Measurements from ENCODE around the gene DOK6. TPM values are rescaled to one million over a fixed set of nuclear protein-coding genes. Genes with fewer than 3 reads are reported as not detected.

The DOK6 gene
- total RNA-seq, 1 donor from 2014 or later: 0.43 TPM

DNA sequence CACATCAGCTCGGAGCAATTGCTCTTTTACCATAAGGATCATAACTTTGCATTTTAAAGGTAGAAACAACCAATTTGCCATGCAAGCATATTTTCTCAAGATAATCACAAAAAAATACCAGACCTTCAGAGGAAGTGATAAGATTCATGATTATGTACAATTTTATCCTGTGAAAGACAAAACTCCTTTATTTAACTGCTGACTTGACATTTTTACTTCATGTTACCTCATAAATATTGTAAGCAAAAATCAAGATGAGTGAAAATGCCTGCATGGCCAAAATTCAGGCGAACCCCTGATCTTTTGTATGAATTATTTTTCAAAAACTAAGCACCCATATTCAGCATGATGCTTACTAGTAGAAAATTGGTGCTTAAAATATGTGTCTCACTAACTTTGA is 300.6 kb downstream of the DOK6 start:
- TF ChIP-seq EZH2 (IDR thresholded peaks at IDR 0.05) (no peak), EZH2phosphoT487 (IDR thresholded peaks at IDR 0.05) (no peak)
- TF ChIP-seq, protein P1, sequence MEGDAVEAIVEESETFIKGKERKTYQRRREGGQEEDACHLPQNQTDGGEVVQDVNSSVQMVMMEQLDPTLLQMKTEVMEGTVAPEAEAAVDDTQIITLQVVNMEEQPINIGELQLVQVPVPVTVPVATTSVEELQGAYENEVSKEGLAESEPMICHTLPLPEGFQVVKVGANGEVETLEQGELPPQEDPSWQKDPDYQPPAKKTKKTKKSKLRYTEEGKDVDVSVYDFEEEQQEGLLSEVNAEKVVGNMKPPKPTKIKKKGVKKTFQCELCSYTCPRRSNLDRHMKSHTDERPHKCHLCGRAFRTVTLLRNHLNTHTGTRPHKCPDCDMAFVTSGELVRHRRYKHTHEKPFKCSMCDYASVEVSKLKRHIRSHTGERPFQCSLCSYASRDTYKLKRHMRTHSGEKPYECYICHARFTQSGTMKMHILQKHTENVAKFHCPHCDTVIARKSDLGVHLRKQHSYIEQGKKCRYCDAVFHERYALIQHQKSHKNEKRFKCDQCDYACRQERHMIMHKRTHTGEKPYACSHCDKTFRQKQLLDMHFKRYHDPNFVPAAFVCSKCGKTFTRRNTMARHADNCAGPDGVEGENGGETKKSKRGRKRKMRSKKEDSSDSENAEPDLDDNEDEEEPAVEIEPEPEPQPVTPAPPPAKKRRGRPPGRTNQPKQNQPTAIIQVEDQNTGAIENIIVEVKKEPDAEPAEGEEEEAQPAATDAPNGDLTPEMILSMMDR (IDR thresholded peaks at IDR 0.05): no peak
- Histone ChIP-seq H3F3A (ENCODE audit: low read depth) (no peaks in the 10 kb centered on the region), H3K79me2 (ENCODE audit: low read depth) (no peaks in the 10 kb centered on the region), H3K27me3 (no peaks in the 10 kb centered on the region), H3K4me2 (no peak overlapping the region), H3K27ac (no peak overlapping the region), H3K9ac (no peak overlapping the region), H3K4me3 (no peak overlapping the region), H3K9me3 (ENCODE audit: low read depth) (no peaks in the 10 kb centered on the region), H3K4me1 (no peaks in the 10 kb centered on the region), H2AFZ (replicated peaks) (no peak overlapping the region), H4K20me1 (ENCODE audit: low read depth) (no peaks in the 10 kb centered on the region), H3K36me3 (no peaks in the 10 kb centered on the region)
- DNase-seq (ENCODE audit: low spot score): no peak
- Mint-ChIP-seq H3K36me3 (peaks cover 4% of the 10 kb centered on the region), H3K27ac (no peak overlapping the region), H3K27me3 (ENCODE audit: insufficient read depth, low read depth) (no peaks in the 10 kb centered on the region), H3K9me3 (no peaks in the 10 kb centered on the region), H3K4me3 (no peak overlapping the region), H3K4me1 (peaks cover 10% of the 10 kb centered on the region)

DNA sequence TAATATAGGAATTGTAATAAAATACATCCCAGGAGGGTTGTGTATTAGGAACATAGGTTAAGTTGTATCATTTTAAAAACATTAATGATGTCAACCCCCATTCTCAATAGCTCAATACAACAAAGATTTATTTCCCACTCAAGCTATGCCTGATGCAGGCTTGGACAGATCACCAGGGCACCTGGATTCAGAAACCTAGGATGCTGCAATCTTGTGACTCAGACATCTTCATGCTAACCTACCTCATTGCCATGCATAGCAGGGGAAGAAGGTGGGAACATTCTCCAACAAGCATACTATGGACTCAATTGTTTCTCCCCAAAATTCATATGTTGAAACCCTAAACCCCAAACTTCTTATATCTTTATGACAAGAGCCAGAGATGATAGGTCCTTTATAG is 302.8 kb downstream of the DOK6 start:
- Histone ChIP-seq H3K4me3 (no peak overlapping the region), H3K27me3 (no peaks in the 10 kb centered on the region), H3K4me2 (no peak overlapping the region), H3K27ac (no peak overlapping the region), H2AFZ (replicated peaks) (no peak overlapping the region), H3K36me3 (no peaks in the 10 kb centered on the region), H3K9me3 (ENCODE audit: low read depth) (no peaks in the 10 kb centered on the region), H4K20me1 (ENCODE audit: low read depth) (no peaks in the 10 kb centered on the region), H3K9ac (no peak overlapping the region), H3F3A (ENCODE audit: low read depth) (no peaks in the 10 kb centered on the region), H3K4me1 (no peaks in the 10 kb centered on the region), H3K79me2 (ENCODE audit: low read depth) (no peaks in the 10 kb centered on the region)
- Mint-ChIP-seq H3K27ac (no peak overlapping the region), H3K4me1 (peaks cover 10% of the 10 kb centered on the region), H3K27me3 (ENCODE audit: insufficient read depth, low read depth) (no peaks in the 10 kb centered on the region), H3K4me3 (no peak overlapping the region), H3K36me3 (peaks cover 4% of the 10 kb centered on the region), H3K9me3 (peaks cover 3% of the 10 kb centered on the region)
- no peak for DNase-seq (ENCODE audit: low spot score)
- no peak for TF ChIP-seq EZH2 (IDR thresholded peaks at IDR 0.05)
- TF ChIP-seq, protein P1 (IDR thresholded peaks at IDR 0.05): no peak
- TF ChIP-seq EZH2phosphoT487 (IDR thresholded peaks at IDR 0.05): no peak

DNA sequence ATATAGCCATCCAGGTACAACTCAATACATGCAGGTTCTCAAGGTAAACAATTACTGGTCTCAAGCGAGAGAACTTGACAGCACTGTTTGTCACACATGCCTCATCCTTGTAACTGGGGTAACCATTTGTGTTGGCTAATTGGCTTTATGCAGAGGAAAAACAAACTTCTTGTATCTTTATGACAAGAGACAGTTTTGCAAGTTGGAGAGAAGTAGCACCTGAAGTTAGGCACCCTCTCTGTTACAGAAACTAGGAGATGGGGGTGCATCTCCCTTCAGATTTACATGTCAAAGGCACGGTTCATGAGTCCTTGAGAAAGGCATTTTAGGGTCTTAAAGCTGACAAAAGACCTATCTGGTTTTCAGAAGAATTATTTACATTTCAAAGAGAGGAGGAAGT is 305.3 kb downstream of the DOK6 start:
- H3K4me3 Mint-ChIP-seq: no peak overlapping the region
- H3K4me3 ChIP-seq: no peak overlapping the region
- H3F3A ChIP-seq (ENCODE audit: low read depth): no peaks in the 10 kb centered on the region
- no peaks in the 10 kb centered on the region for H3K36me3 ChIP-seq
- DNase-seq (ENCODE audit: low spot score): no peak
- H4K20me1 ChIP-seq (ENCODE audit: low read depth): no peaks in the 10 kb centered on the region
- no peak overlapping the region for H3K9ac ChIP-seq
- H3K4me1 Mint-ChIP-seq: peaks cover 10% of the 10 kb centered on the region
- no peak for TF ChIP-seq EZH2phosphoT487 (IDR thresholded peaks at IDR 0.05)
- TF ChIP-seq, protein P1 (IDR thresholded peaks at IDR 0.05): no peak
- no peak for TF ChIP-seq EZH2 (IDR thresholded peaks at IDR 0.05)
- no peaks in the 10 kb centered on the region for H3K79me2 ChIP-seq (ENCODE audit: low read depth)
- H3K27me3 ChIP-seq: no peaks in the 10 kb centered on the region
- peaks cover 5% of the 10 kb centered on the region for H3K9me3 Mint-ChIP-seq
- no peak overlapping the region for H3K27ac ChIP-seq
- H3K4me1 ChIP-seq: no peaks in the 10 kb centered on the region
- no peak overlapping the region for H3K27ac Mint-ChIP-seq
- H3K36me3 Mint-ChIP-seq: no peaks in the 10 kb centered on the region
- no peak overlapping the region for H3K4me2 ChIP-seq
- H3K27me3 Mint-ChIP-seq (ENCODE audit: insufficient read depth, low read depth): no peaks in the 10 kb centered on the region
- H3K9me3 ChIP-seq (ENCODE audit: low read depth): no peaks in the 10 kb centered on the region
- no peak overlapping the region for H2AFZ ChIP-seq (replicated peaks)
